Mesenchymal stem cell (in vitro differentiated cells and primary cell): ENCODE measurements around the gene ALKBH6.

Experiments
- DNase-seq: peaks from one replicate; pipeline ENCODE4 v3.0.0-alpha.2; 2013
- H2AFZ ChIP-seq: one replicate; pipeline ENCODE4 v1.6.1; 2013; ENCODE audit warnings: low read depth, mild to moderate bottlenecking, control low read depth, inconsistent platforms, low read length, moderate library complexity
- H2AK5ac ChIP-seq: 2 replicates; pipeline ENCODE4 v1.6.1; 2013; ENCODE audit warnings: low read length, moderate library complexity, mild to moderate bottlenecking, inconsistent platforms; ENCODE audit not compliant: severe bottlenecking
- H2BK120ac ChIP-seq: one replicate; pipeline ENCODE4 v1.6.1; 2013; ENCODE audit warnings: low read depth, mild to moderate bottlenecking, inconsistent platforms, low read length, moderate library complexity
- H2BK12ac ChIP-seq, 2 experiments: one replicate each; pipeline ENCODE4 v1.6.1; 2013; ENCODE audit warnings: inconsistent platforms in 2 of 2, low read length in 2 of 2, mild to moderate bottlenecking in 2 of 2, moderate library complexity in 2 of 2, control low read depth in 1 of 2
- H2BK15ac ChIP-seq: one replicate; pipeline ENCODE4 v1.6.1; 2013; ENCODE audit warnings: mild to moderate bottlenecking, low read depth, inconsistent platforms; ENCODE audit not compliant: poor library complexity, severe bottlenecking
- H2BK5ac ChIP-seq: 2 replicates; pipeline ENCODE4 v1.6.1; 2013; ENCODE audit warnings: low read depth, mild to moderate bottlenecking, low read length, control low read depth, inconsistent platforms; ENCODE audit not compliant: poor library complexity, severe bottlenecking
- H3K14ac ChIP-seq, 2 experiments: one replicate each; pipeline ENCODE4 v1.6.1; 2013; ENCODE audit warnings: inconsistent platforms in 2 of 2, low read length in 2 of 2, control low read depth in 1 of 2, mild to moderate bottlenecking in 1 of 2, moderate library complexity in 1 of 2
- H3K18ac ChIP-seq, 2 experiments: one replicate each; pipeline ENCODE4 v1.6.1; 2013; ENCODE audit warnings: inconsistent platforms in 2 of 2, low read length in 2 of 2, control low read depth in 1 of 2, low read depth in 1 of 2, mild to moderate bottlenecking in 1 of 2
- H3K23ac ChIP-seq, 2 experiments: one replicate each; pipeline ENCODE4 v1.6.1; 2013; ENCODE audit warnings: inconsistent platforms in 2 of 2, low read length in 2 of 2, mild to moderate bottlenecking in 2 of 2, moderate library complexity in 2 of 2, control low read depth in 1 of 2
- H3K27ac ChIP-seq: 2 replicates; pipeline ENCODE4 v1.5.1; 2013; ENCODE audit warnings: mild to moderate bottlenecking, moderate library complexity, low read length, control low read depth, inconsistent platforms; ENCODE audit not compliant: poor library complexity, severe bottlenecking
- H3K27me3 ChIP-seq, 2 experiments: 2 replicates each; pipeline versions ENCODE4 v1.6.1 to v1.7.0; 2013; ENCODE audit warnings: low read length in 2 of 2, mild to moderate bottlenecking in 2 of 2, moderate library complexity in 2 of 2, control low read depth in 1 of 2, inconsistent platforms in 1 of 2; ENCODE audit not compliant: control insufficient read depth in 1 of 2, insufficient read depth in 1 of 2
- H3K36me3 ChIP-seq, 2 experiments: 2 replicates each; pipeline versions ENCODE4 v1.6.1 to v1.7.0; 2013; ENCODE audit warnings: low read length in 2 of 2, control low read depth in 1 of 2, inconsistent platforms in 1 of 2, low read depth in 1 of 2, mild to moderate bottlenecking in 1 of 2; ENCODE audit not compliant: insufficient read depth in 2 of 2, control insufficient read depth in 1 of 2
- H3K4ac ChIP-seq, 2 experiments: one replicate each; pipeline ENCODE4 v1.6.1; 2013; ENCODE audit warnings: inconsistent platforms in 2 of 2, low read length in 2 of 2, mild to moderate bottlenecking in 2 of 2, moderate library complexity in 2 of 2, control low read depth in 1 of 2, low read depth in 1 of 2
- H3K4me1 ChIP-seq: 2 replicates; pipeline ENCODE4 v1.6.1; 2013; ENCODE audit warnings: low read depth, low read length, control low read depth; ENCODE audit not compliant: control insufficient read depth, insufficient read depth
- H3K4me2 ChIP-seq: 2 replicates; pipeline ENCODE4 v1.6.1; 2013; ENCODE audit warnings: low read length, mild to moderate bottlenecking, inconsistent platforms; ENCODE audit not compliant: poor library complexity, severe bottlenecking
- H3K4me3 ChIP-seq, 2 experiments: 2 replicates each; pipeline versions ENCODE4 v1.5.1 to v1.7.0; 2013; ENCODE audit warnings: low read length in 2 of 2, mild to moderate bottlenecking in 2 of 2, control low read depth in 1 of 2, low read depth in 1 of 2; ENCODE audit not compliant: insufficient read depth in 1 of 2
- H3K79me1 ChIP-seq: replicated peaks from 2 replicates; pipeline ENCODE4 v1.6.1; 2013; ENCODE audit warnings: mild to moderate bottlenecking, control low read depth, low read length, inconsistent platforms; ENCODE audit not compliant: poor library complexity, severe bottlenecking
- H3K9ac ChIP-seq: 2 replicates; pipeline ENCODE4 v1.7.0; 2013; ENCODE audit warnings: mild to moderate bottlenecking, low read length, moderate library complexity
- H3K9me3 ChIP-seq: 2 replicates; pipeline ENCODE4 v1.7.0; 2013; ENCODE audit warnings: mild to moderate bottlenecking, low read length; ENCODE audit not compliant: control insufficient read depth
- H4K8ac ChIP-seq: one replicate; pipeline ENCODE4 v1.6.1; 2013; ENCODE audit warnings: inconsistent platforms, mild to moderate bottlenecking, low read length, moderate library complexity
- H4K91ac ChIP-seq: one replicate; pipeline ENCODE4 v1.6.1; 2013; ENCODE audit warnings: mild to moderate bottlenecking, low read length, inconsistent platforms
- whole genome bisulfite sequencing: methylation state at CpG from one replicate; pipeline ENCODE4 v1.1.7; 2013; ENCODE audit warnings: mixed read lengths; 5-methylcytosine and 5-hydroxymethylcytosine counted together

ALKBH6 gene

GRCh38 chr19:36003284-36003683 lies 10.7 kb downstream of the ALKBH6 start:
- no peak overlapping the region for H3K27ac ChIP-seq
- WGBS, result 97% methylated on average over 3 of the region's 4 CpGs

GRCh38 chr19:36001605-36002004 lies 12.4 kb downstream of the ALKBH6 start:
- Histone ChIP-seq H4K91ac (no peak overlapping the region), H3K9me3 (no peaks in the 10 kb centered on the region), H3K4me1 (no peaks in the 10 kb centered on the region), H3K36me3 (peaks cover 24 to 28% of the 10 kb centered on the region in 2 experiments), H3K27me3 (no peaks in the 10 kb centered on the region), H2BK5ac (no peak overlapping the region), H3K4ac (no peak overlapping the region), H2BK120ac (no peak overlapping the region), H3K14ac (no peak overlapping the region), H3K4me2 (no peak overlapping the region), H2BK15ac (no peak overlapping the region), H3K23ac (no peak overlapping the region), H3K4me3 (no peak overlapping the region), H4K8ac (no peak overlapping the region), H2AFZ (no peak overlapping the region), H3K18ac (no peak overlapping the region), H3K27ac (no peak overlapping the region), H2BK12ac (no peak overlapping the region), H2AK5ac (no peak overlapping the region), H3K9ac (no peak overlapping the region), H3K79me1 (peaks cover 21% of the 10 kb centered on the region)
- 93% methylated on average over 3 of the region's 3 CpGs for WGBS
- no peak for DNase-seq

More at GRCh38 chr19:36003284-36003683, 10.7 kb downstream of the ALKBH6 start:
- H3K14ac ChIP-seq, result no peak overlapping the region
- no peak overlapping the region for H3K18ac ChIP-seq
- no peak overlapping the region for H2BK12ac ChIP-seq
- H3K23ac ChIP-seq, result no peak overlapping the region
- no peaks in the 10 kb centered on the region for H3K4me1 ChIP-seq
- H3K4me3 ChIP-seq, result no peak overlapping the region
- DNase-seq, result no peak
- no peak overlapping the region for H2AK5ac ChIP-seq
- H2AFZ ChIP-seq, result no peak overlapping the region
- no peaks in the 10 kb centered on the region for H3K9me3 ChIP-seq
- no peak overlapping the region for H2BK15ac ChIP-seq
- no peaks in the 10 kb centered on the region for H3K27me3 ChIP-seq
- peaks cover 14% of the 10 kb centered on the region for H3K79me1 ChIP-seq
- H2BK120ac ChIP-seq, result no peak overlapping the region
- H3K4ac ChIP-seq, result no peak overlapping the region
- no peak overlapping the region for H2BK5ac ChIP-seq
- H3K9ac ChIP-seq, result no peak overlapping the region
- peaks cover 19% of the 10 kb centered on the region in 2 experiments for H3K36me3 ChIP-seq
- H4K91ac ChIP-seq, result no peak overlapping the region
- H3K4me2 ChIP-seq, result no peak overlapping the region
- H4K8ac ChIP-seq, result no peak overlapping the region

- no peak overlapping the region for H3K4me2 ChIP-seq
- peak overlapping the region in 1 of 2 experiments; percentile 98 for H3K4me3 ChIP-seq
- WGBS, result 93% methylated on average over 8 of the region's 8 CpGs
- no peak overlapping the region for H3K23ac ChIP-seq
- no peak overlapping the region for H2AFZ ChIP-seq
- H3K9ac ChIP-seq, result no peak overlapping the region
- no peak overlapping the region for H3K4ac ChIP-seq
- no peak overlapping the region for H3K27ac ChIP-seq
- H3K27me3 ChIP-seq, result no peaks in the 10 kb centered on the region
- H4K8ac ChIP-seq, result no peak overlapping the region
- peaks cover 31% of the 10 kb centered on the region for H3K79me1 ChIP-seq
- no peak overlapping the region for H2BK5ac ChIP-seq
- no peak overlapping the region for H2AK5ac ChIP-seq
- no peak overlapping the region for H2BK12ac ChIP-seq
- no peak overlapping the region for H4K91ac ChIP-seq
- H3K4me1 ChIP-seq, result peaks cover 15% of the 10 kb centered on the region
- H3K14ac ChIP-seq, result no peak overlapping the region
- DNase-seq, result no peak
- no peak overlapping the region for H3K18ac ChIP-seq
- no peak overlapping the region for H2BK120ac ChIP-seq
- H3K9me3 ChIP-seq, result no peaks in the 10 kb centered on the region
- peaks cover 18 to 24% of the 10 kb centered on the region in 2 experiments for H3K36me3 ChIP-seq
- H2BK15ac ChIP-seq, result no peak overlapping the region
Measured at GRCh38 chr19:35996777-35997176, 17.2 kb downstream of the ALKBH6 start.

- peaks cover 27% of the 10 kb centered on the region for H3K79me1 ChIP-seq
Measured at GRCh38 chr19:35995048-35995993, 18.7 kb downstream of the ALKBH6 start, which contains the start of gene SDHAF1. Gene SDHAF1 (plus strand): TSS chr19:35995188. CDS start chr19:35995275, 87 bp downstream.

More at GRCh38 chr19:35995048-35995993, 18.7 kb downstream of the ALKBH6 start, which contains the start of gene SDHAF1:
- peak within 1 kb of the TSS in 1 of 2 experiments; percentile 57 for H3K14ac ChIP-seq
- DNase-seq, result peak; percentile 95
- H3K23ac ChIP-seq, result peak within 1 kb of the TSS in 1 of 2 experiments; percentile 75
- H2BK5ac ChIP-seq, result no peak within 1 kb of the TSS
- peak within 1 kb of the TSS; percentile 82 for H4K91ac ChIP-seq
- peaks cover 8 to 19% of the 10 kb centered on the region in 2 experiments for H3K36me3 ChIP-seq
- H2AK5ac ChIP-seq, result no peak within 1 kb of the TSS
- H4K8ac ChIP-seq, result peak within 1 kb of the TSS; percentile 92
- peak within 1 kb of the TSS; percentile 29 for H2BK15ac ChIP-seq
- H3K4me2 ChIP-seq, result peak within 1 kb of the TSS; percentile 85
- H2BK12ac ChIP-seq, result no peak within 1 kb of the TSS
- H3K4ac ChIP-seq, result peak within 1 kb of the TSS; percentile 70 to 94
- H3K27ac ChIP-seq, result no peak within 1 kb of the TSS
- H3K4me3 ChIP-seq, result peak within 1 kb of the TSS; percentile 92 to 98
- H3K9ac ChIP-seq, result peak within 1 kb of the TSS; percentile 89
- H3K27me3 ChIP-seq, result peaks cover 0 to 5% of the 10 kb centered on the region in 2 experiments
- peak within 1 kb of the TSS; percentile 92 for H2AFZ ChIP-seq
- WGBS, result under 1% methylated on average over 86 of the region's 97 CpGs
- peak within 1 kb of the TSS; percentile 27 for H2BK120ac ChIP-seq
- peaks cover 15% of the 10 kb centered on the region for H3K4me1 ChIP-seq
- no peaks in the 10 kb centered on the region for H3K9me3 ChIP-seq
- peak within 1 kb of the TSS; percentile 87 to 95 for H3K18ac ChIP-seq
